H1 (cell line): ENCODE data around the gene KRT13. TPM values are rescaled to one million over a fixed set of nuclear protein-coding genes. Genes with fewer than 3 reads are reported as not detected.
A peak's percentile ranks its signal among the peaks of the same experiment; 100 is the strongest.

ENCODE experiments used
- CTCF ChIA-PET: fragments of 300-600 bp; sonication (Branson Sonifier 250); formaldehyde crosslinking; loops from one replicate; lab custom pipeline; 2021; ENCODE audit not compliant: partially characterized antibody; lab: Charles Lee
- POLR2A ChIA-PET: fragments of 300-600 bp; sonication (Branson Sonifier 250); formaldehyde crosslinking; loops from one replicate; lab custom pipeline; 2021; ENCODE audit warnings: inconsistent platforms; ENCODE audit not compliant: partially characterized antibody; lab: Charles Lee
- DNase-seq, 2 experiments: peaks; one replicate each; pipeline versions ENCODE4 v3.0.0 to v3.0.0-alpha.2; 2010 to 2022; ENCODE audit warnings: low spot score in 2 of 2, low read depth in 1 of 2, mixed read lengths in 1 of 2
- FAIRE-seq: peaks from 2 replicates; lab custom pipeline; 2011; peaks lifted over from hg19 to GRCh38; lab: Jason Lieb, UNC
- H2AFZ ChIP-seq: 2 replicates; pipeline ENCODE4 v1.8.1; 2012; ENCODE audit warnings: low read length, inconsistent platforms
- H2AK5ac ChIP-seq: 2 replicates; pipeline ENCODE4 v1.6.1; 2013; ENCODE audit warnings: low read depth, low read length
- H2BK120ac ChIP-seq: replicated peaks from 2 replicates; pipeline ENCODE3; 2013; ENCODE audit warnings: low read depth, low read length, inconsistent platforms
- H2BK12ac ChIP-seq: 2 replicates; pipeline ENCODE4 v1.6.1; 2013; ENCODE audit warnings: low read depth, low read length
- H2BK15ac ChIP-seq: 2 replicates; pipeline ENCODE4 v1.6.1; 2013; ENCODE audit warnings: low read length
- H2BK20ac ChIP-seq: 2 replicates; pipeline ENCODE4 v1.6.1; 2013; ENCODE audit warnings: low read length
- H2BK5ac ChIP-seq: 2 replicates; pipeline ENCODE4 v1.6.1; 2013; ENCODE audit warnings: low read depth, low read length
- H3K14ac ChIP-seq: 2 replicates; pipeline ENCODE4 v1.6.1; 2013; ENCODE audit warnings: inconsistent platforms; ENCODE audit not compliant: insufficient read length
- H3K18ac ChIP-seq: 2 replicates; pipeline ENCODE4 v1.6.1; 2013; ENCODE audit warnings: low read length; ENCODE audit errors: extremely low read depth
- H3K23ac ChIP-seq: 2 replicates; pipeline ENCODE4 v1.6.1; 2013; ENCODE audit warnings: inconsistent platforms; ENCODE audit not compliant: insufficient read length
- H3K23me2 ChIP-seq: 2 replicates; pipeline ENCODE4 v1.6.1; 2013; ENCODE audit warnings: low read depth, low read length
- H3K27ac ChIP-seq: 2 replicates; pipeline ENCODE4 v1.6.1; 2011; ENCODE audit warnings: low read depth, low read length, inconsistent platforms
- H3K27me3 ChIP-seq, 4 experiments: replicated peaks in 1 of 4; 1 replicate in 1 of 4; 2 replicates in 3 of 4; pipeline versions ENCODE4 v1.6.1 to v1.8.1; 2011 to 2013; ENCODE audit warnings: low read length in 3 of 4, mild to moderate bottlenecking in 3 of 4, inconsistent platforms in 2 of 4, mixed read lengths in 2 of 4, moderate library complexity in 1 of 4; ENCODE audit not compliant: control insufficient read depth in 3 of 4, insufficient read depth in 3 of 4; ENCODE audit errors: extremely low read depth in 1 of 4
- H3K36me3 ChIP-seq, 4 experiments: 2 replicates each; pipeline versions ENCODE4 v1.6.1 to v1.8.1; 2011 to 2013; ENCODE audit warnings: mild to moderate bottlenecking in 4 of 4, low read length in 3 of 4, moderate library complexity in 2 of 4, control low read depth in 1 of 4, inconsistent platforms in 1 of 4; ENCODE audit not compliant: insufficient read depth in 4 of 4, control insufficient read depth in 2 of 4
- H3K4ac ChIP-seq: replicated peaks from 2 replicates; pipeline ENCODE3; 2013; ENCODE audit warnings: low read length, low read depth, mixed read lengths, inconsistent platforms; ENCODE audit not compliant: insufficient read length
- H3K4me1 ChIP-seq, 4 experiments: replicated peaks in 1 of 4; 1 replicate in 1 of 4; 2 replicates in 3 of 4; pipeline versions ENCODE4 v1.6.1 to v1.8.1; 2011 to 2013; ENCODE audit warnings: low read length in 3 of 4, inconsistent platforms in 2 of 4, mixed read lengths in 1 of 4; ENCODE audit not compliant: insufficient read depth in 4 of 4, control insufficient read depth in 3 of 4
- H3K4me2 ChIP-seq, 2 experiments: 2 replicates each; pipeline versions ENCODE4 v1.6.1 to v1.8.1; 2011 to 2013; ENCODE audit warnings: low read depth in 2 of 2, low read length in 2 of 2, control low read depth in 1 of 2, inconsistent platforms in 1 of 2, mild to moderate bottlenecking in 1 of 2; ENCODE audit not compliant: insufficient read depth in 1 of 2
- H3K4me3 ChIP-seq, 4 experiments: fragments of 200-600, 300-600 bp in 1 of 4; sonication (generic), shearing (Covaris generic), sonication (Bioruptor Twin) in 1 of 4; 2 replicates each; pipeline versions ENCODE4 v1.5.1 to v1.8.1; 2011 to 2016; ENCODE audit warnings: low read length in 4 of 4, low read depth in 3 of 4, control low read depth in 2 of 4, inconsistent platforms in 2 of 4, mild to moderate bottlenecking in 2 of 4, mixed read lengths in 1 of 4, moderate library complexity in 1 of 4; ENCODE audit not compliant: insufficient read depth in 2 of 4; ENCODE audit errors: extremely low read depth in 1 of 4
- H3K56ac ChIP-seq: replicated peaks from 2 replicates; pipeline ENCODE3; 2013; ENCODE audit warnings: low read depth, mild to moderate bottlenecking, mixed read lengths, low read length, inconsistent platforms; ENCODE audit not compliant: insufficient read length
- H3K79me1 ChIP-seq: 2 replicates; pipeline ENCODE4 v1.6.1; 2013; ENCODE audit warnings: low read depth, low read length, control low read depth
- H3K79me2 ChIP-seq, 2 experiments: 2 replicates each; pipeline versions ENCODE4 v1.6.1 to v1.8.1; 2012 to 2013; ENCODE audit warnings: low read length in 2 of 2, mild to moderate bottlenecking in 2 of 2, inconsistent platforms in 1 of 2; ENCODE audit not compliant: insufficient read depth in 2 of 2, control insufficient read depth in 1 of 2
- H3K9ac ChIP-seq, 4 experiments: replicated peaks in 1 of 4; 1 replicate in 1 of 4; 2 replicates in 3 of 4; pipeline versions ENCODE4 v1.6.1 to v1.8.1; 2011 to 2013; ENCODE audit warnings: low read depth in 3 of 4, low read length in 3 of 4, control low read depth in 2 of 4, mild to moderate bottlenecking in 2 of 4, moderate library complexity in 2 of 4, inconsistent platforms in 1 of 4; ENCODE audit errors: extremely low read depth in 1 of 4
- H3K9me3 ChIP-seq, 2 experiments: 2 replicates each; pipeline versions ENCODE4 v1.6.1 to v1.8.1; 2012 to 2013; ENCODE audit warnings: mild to moderate bottlenecking in 2 of 2, moderate library complexity in 2 of 2, control low read depth in 1 of 2, inconsistent platforms in 1 of 2, low read depth in 1 of 2, low read length in 1 of 2, mixed read lengths in 1 of 2; ENCODE audit not compliant: insufficient read depth in 2 of 2
- H4K20me1 ChIP-seq, 2 experiments: replicated peaks in 1 of 2; 2 replicates each; pipeline versions ENCODE3 to v1.8.1; 2011 to 2013; ENCODE audit warnings: inconsistent platforms in 2 of 2, low read length in 2 of 2, mild to moderate bottlenecking in 1 of 2; ENCODE audit not compliant: insufficient read depth in 2 of 2, control insufficient read depth in 1 of 2
- H4K5ac ChIP-seq: 2 replicates; pipeline ENCODE4 v1.6.1; 2013; ENCODE audit warnings: low read length, low read depth, mixed read lengths, inconsistent platforms; ENCODE audit not compliant: insufficient read length
- H4K8ac ChIP-seq: 2 replicates; pipeline ENCODE4 v1.8.0; 2013; ENCODE audit warnings: mild to moderate bottlenecking, moderate library complexity, low read length, inconsistent platforms; ENCODE audit not compliant: insufficient read depth; ENCODE audit errors: extremely low read depth
- H4K91ac ChIP-seq: replicated peaks from 2 replicates; pipeline ENCODE3; 2013; ENCODE audit warnings: low read length, mixed read lengths, inconsistent platforms; ENCODE audit not compliant: insufficient read length
- CBX5 ChIP-seq: fragments of 300-800, 300-1000 bp; sonication (generic); IDR thresholded peaks from 2 replicates; pipeline ENCODE4 v1.7.1; 2016; ENCODE audit warnings: antibody characterized with exemption, low read length, low read depth
- POLR2A ChIP-seq, 2 experiments: IDR thresholded peaks; 1 replicate in 1 of 2; 2 replicates in 1 of 2; pipeline ENCODE4 v1.6.1; 2011; ENCODE audit warnings: low read depth in 2 of 2, low read length in 2 of 2, mild to moderate bottlenecking in 2 of 2; ENCODE audit errors: control extremely low read depth in 1 of 2
- RAD21 ChIP-seq, 2 experiments: IDR thresholded peaks in 1 of 2; conservative IDR thresholded peaks in 1 of 2; 2 replicates each; pipeline ENCODE4 v1.6.1; 2011; ENCODE audit warnings: low read depth in 2 of 2, low read length in 2 of 2, improper control_type of control experiment in 1 of 2, inconsistent platforms in 1 of 2, mild to moderate bottlenecking in 1 of 2, moderate library complexity in 1 of 2
- RNF2 ChIP-seq: fragments of 200-900, 300-1000 bp; sonication (generic); IDR thresholded peaks from 2 replicates; pipeline ENCODE4 v1.7.1; 2016; ENCODE audit warnings: borderline replicate concordance, low read depth, mild to moderate bottlenecking, antibody characterized with exemption, low read length; ENCODE audit not compliant: poor library complexity, severe bottlenecking; ENCODE audit errors: missing control alignments
- WGBS, 2 experiments: shearing (Covaris generic) in 1 of 2; methylation state at CpG; one replicate each; pipeline versions ENCODE4 v1.1.6 to v1.1.7; 2013 to 2015; ENCODE audit warnings: low lambda C conversion rate in 2 of 2, mixed read lengths in 2 of 2, inconsistent platforms in 1 of 2, low coverage in 1 of 2, missing lambda C conversion rate in 1 of 2; ENCODE audit not compliant: insufficient replicate concordance in 2 of 2, insufficient coverage in 1 of 2, insufficient read length in 1 of 2; ENCODE audit errors: extremely low coverage in 1 of 2, missing lambda C conversion rate in 1 of 2; 5-methylcytosine and 5-hydroxymethylcytosine counted together
- polyA plus RNA-seq, 7 experiments: library from polyadenylated mRNA; depleted of rRNA in 3 of 7; stranded (reverse) in 5 of 7; unstranded in 2 of 7; fragments of >200 nt in 5 of 7; fragments of 200-250 nt in 2 of 7; gene quantifications; 1 replicate in 5 of 7; 2 replicates in 1 of 7; 4 replicates in 1 of 7; pipeline versions ENCODE4 v1.2.1 to v1.2.3, GENCODE V29; 2011 to 2013; ENCODE audit warnings: missing spikeins in 2 of 7, mixed read lengths in 2 of 7
- total RNA-seq: library from RNA; stranded (reverse); fragmentation: NEBNext Ultra II Directional; extraction: Animal tissue kit (Norgen Biotek cat#: 25700); gene quantifications from 2 replicates; pipeline ENCODE4 v1.2.1, GENCODE V29; 2021

The KRT13 gene
- total and polyA plus RNA-seq, 2 of the 8 experiments (the other 6 are each of a cell fraction or from before 2014, with no cell fraction given), result 0.09 TPM; not detected in 1

DNA sequence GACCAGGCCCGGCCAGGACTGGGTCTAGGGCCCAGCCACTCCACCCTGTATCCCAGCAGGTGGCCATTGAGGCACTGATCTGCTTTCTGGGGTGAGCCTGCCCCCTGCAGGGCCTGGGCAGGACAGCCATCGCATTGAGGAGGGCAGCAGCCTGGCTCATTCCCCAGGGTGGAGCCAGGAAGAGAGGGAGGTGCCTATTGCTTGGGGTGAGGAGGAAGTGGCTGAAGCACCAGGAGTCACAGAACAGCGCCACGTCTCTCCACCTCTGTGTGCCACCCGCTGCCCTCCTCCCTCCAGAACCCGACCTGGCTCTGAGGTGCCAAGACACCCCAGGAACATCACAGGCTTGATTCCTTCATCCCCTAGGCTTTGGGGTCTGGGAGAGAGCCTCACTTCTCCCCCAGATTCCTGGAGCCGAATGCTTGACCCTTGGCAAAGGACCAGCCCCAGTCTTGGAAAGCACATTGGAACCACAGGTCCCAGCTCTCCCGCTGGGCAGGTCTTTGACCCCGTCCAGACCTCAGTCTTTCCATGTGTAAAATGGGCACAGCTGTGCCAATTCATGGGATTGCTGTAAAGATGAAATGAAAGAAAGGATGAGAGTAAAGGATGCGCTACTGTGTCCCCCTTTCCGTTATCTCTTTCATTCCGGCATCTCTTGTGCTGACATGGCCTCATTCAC lies 8.5 kb downstream of the KRT13 start:
- 0 out of 2 replicates have a peak overlapping the region, but pooled peaks have one; percentile 39 for H2BK5ac ChIP-seq
- no peak overlapping the region for H3K56ac ChIP-seq
- no peak overlapping the region for H2AK5ac ChIP-seq
- H3K23ac ChIP-seq, result no peak overlapping the region
- no peaks in the 10 kb centered on the region for H3K36me3 ChIP-seq
- ChIA-PET POLR2A (interaction anchor here (1.7 to 3.7 kb wide), 6 partner anchors 13 to 52 kb away, joined by 4 to 19 read pairs (median 7); partner anchors contain the start of gene KRT19), CTCF (interaction anchor here (0.7 to 33.9 kb wide), 19 partner anchors 8 to 638 kb away, joined by 3 to 427 read pairs (median 6); partner anchors contain the start of genes KRT13, KRT19, KRT35 and KRT36)
- H3K27ac ChIP-seq, result no peak overlapping the region
- no peaks in the 10 kb centered on the region for H4K20me1 ChIP-seq
- no peaks in the 10 kb centered on the region for H3K79me1 ChIP-seq
- H3K4me1 ChIP-seq, result peaks cover 0 to 19% (median 12%) of the 10 kb centered on the region in 4 experiments; a peak in 6 of 7 replicates
- H2BK12ac ChIP-seq, result peak overlapping the region; percentile 87; the same call in 1 of the 2 replicates
- H3K18ac ChIP-seq, result 0 out of 2 replicates have a peak overlapping the region, but pooled peaks have one; percentile 13
- peak overlapping the region; percentile 75 for H4K91ac ChIP-seq
- H3K4me3 ChIP-seq, result no peak overlapping the region
- 0 out of 2 replicates have a peak overlapping the region, but pooled peaks have one; percentile 18 for H2BK15ac ChIP-seq
- H3K14ac ChIP-seq, result no peak overlapping the region
- H3K79me2 ChIP-seq, result no peaks in the 10 kb centered on the region
- peak overlapping the region; percentile 48 for H2BK20ac ChIP-seq
- DNase-seq (peak; percentile 68 to 84), FAIRE-seq (no peak)
- H3K4me2 ChIP-seq, result no peak overlapping the region; a peak in 1 of 4 replicates
- H2BK120ac ChIP-seq, result no peak overlapping the region
- WGBS, 2 experiments, result 78% methylated on average over 12 of the region's 12 CpGs; no CpG with 5 or more reads in 1 of the 2 experiments
- no peaks in the 10 kb centered on the region for H3K27me3 ChIP-seq
- H4K5ac ChIP-seq, result no peak overlapping the region
- H4K8ac ChIP-seq, result peak overlapping the region; percentile 22; the same call in 1 of the 2 replicates
- no peaks in the 10 kb centered on the region for H3K23me2 ChIP-seq
- H3K9ac ChIP-seq, result no peak overlapping the region
- peak overlapping the region; percentile 74 for H2AFZ ChIP-seq
- H3K4ac ChIP-seq, result peak overlapping the region; percentile 58
- H3K9me3 ChIP-seq, result no peaks in the 10 kb centered on the region
- TF ChIP-seq POLR2A (IDR thresholded peaks at IDR 0.05; ENCODE audit: control extremely low read depth in 1 of 2, low read depth in 2 of 2, low read length in 2 of 2) (no peak), RAD21 (IDR thresholded peaks at IDR 0.05 in 1 of 2, conservative IDR thresholded peaks at IDR 0.05 in 1 of 2; ENCODE audit: low read depth in 2 of 2, low read length in 2 of 2) (peak; percentile 80 to 92), CBX5 (no peak), RNF2 (no peak)
